NCI-H1436 (cell line): Measurements from ENCODE around the gene ZDHHC21.
A peak's percentile ranks its signal among the peaks of the same experiment; 100 is the strongest.

Experiments used
- DNase-seq: peaks from one replicate; lab custom pipeline; 2025; lab: John Stamatoyannopoulos, UW

Gene ZDHHC21, protein sequence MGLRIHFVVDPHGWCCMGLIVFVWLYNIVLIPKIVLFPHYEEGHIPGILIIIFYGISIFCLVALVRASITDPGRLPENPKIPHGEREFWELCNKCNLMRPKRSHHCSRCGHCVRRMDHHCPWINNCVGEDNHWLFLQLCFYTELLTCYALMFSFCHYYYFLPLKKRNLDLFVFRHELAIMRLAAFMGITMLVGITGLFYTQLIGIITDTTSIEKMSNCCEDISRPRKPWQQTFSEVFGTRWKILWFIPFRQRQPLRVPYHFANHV

DNA sequence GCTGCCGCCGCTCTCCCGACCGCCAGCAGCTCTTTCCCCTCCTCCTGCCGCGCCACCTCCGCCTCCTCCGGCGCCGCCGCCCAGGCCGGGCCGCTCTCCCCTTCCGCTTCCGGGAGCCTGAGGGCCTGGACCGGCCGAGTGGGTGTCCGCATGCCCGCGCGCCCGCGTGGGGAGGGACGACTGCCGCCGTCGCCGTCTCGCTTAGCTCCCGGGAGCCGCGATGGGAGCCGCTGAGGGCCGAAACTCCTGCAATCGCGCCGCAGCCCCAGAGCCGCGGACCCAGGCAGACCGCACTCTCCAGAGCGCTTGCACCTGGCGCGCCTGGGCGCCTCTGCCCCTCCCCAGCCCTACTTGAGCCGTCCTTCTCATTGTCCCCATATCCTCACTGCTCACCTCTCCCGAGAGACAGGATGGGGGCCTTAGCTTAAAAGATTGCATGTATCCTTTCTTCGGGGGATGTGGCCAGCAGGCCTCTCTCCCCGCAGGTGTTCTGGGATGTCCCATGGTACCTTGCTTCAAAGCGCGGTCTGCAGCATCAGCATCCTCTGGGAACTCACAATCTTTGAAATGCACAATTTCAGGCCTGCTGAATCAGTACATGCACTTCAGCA, at the start of gene ZDHHC21:
TSS of gene ZDHHC21 (minus strand) at position 182 of the 611 bp plus-strand sequence. CDS start 19,092 bp downstream, outside the sequence.
- peak; percentile 63 for DNase-seq

DNA sequence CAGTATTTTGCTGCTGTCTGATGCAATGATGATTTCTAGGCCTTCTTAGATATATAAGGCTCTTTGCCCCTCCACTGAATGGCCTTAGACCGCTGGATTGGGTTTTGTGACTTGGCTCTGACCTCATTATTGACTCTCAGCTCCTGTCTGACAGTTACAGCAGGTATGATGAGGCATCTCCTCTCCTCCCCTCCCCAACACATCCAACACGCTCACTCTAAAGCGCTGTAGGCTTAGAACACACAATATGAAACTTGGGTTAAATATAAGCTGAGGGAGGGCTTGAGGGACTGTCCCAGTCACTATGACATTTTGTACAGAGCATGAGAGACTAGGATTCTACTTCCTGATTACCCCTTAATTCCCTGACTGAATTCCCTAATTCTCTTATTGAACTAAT, 48.1 kb upstream of the ZDHHC21 start:
- no peak for DNase-seq

DNA sequence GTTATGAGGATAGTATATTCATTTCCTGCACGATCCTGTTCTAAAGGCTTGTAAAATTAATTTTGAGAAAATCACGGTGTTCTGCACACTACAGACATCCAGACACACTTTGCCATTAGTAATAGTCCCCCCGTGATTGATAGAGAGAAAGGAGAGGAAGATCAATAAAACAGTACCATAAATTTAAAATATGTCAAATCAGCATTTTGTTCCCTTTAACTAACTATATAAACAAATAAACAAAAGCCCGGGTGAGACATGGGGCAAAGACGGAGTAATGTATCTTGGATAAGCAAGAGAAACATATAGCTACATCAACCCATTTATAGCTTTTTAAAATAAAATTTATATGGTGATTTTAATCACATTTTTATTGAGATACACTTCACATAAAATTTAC, 39.9 kb upstream of the ZDHHC21 start:
- no peak for DNase-seq

DNA sequence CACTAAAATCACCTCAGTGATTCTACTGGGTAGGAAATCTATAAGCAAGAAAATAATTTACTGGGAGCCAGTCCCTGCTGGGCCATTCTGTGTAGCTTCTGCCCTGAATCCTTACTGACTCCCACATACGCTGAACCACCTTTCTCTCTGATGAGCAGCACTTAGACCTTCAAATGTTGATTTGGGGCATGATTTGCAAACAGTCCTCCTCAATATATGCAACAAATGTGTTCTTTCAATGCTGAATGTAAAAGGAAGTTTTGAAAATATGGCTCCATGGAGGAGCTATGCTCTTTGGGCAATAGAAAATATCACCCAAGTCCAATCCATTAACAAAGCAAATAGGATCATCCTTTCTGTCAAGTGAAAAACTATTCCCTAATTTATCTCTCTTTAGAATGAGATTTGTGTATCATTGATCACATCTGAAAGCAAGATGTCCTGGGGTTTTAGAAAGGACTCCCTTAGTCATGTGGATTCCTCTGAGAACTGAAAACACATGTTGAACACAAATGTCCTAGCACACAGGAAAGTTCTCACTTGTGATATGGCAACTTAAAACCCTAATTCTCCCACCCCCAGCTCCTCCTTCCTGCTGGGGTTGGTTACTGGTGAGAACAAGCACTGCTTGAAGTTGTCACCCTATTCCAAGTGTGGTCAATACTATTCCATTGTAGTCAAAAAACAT, 38.2 kb upstream of the ZDHHC21 start:
- no peak for DNase-seq

DNA sequence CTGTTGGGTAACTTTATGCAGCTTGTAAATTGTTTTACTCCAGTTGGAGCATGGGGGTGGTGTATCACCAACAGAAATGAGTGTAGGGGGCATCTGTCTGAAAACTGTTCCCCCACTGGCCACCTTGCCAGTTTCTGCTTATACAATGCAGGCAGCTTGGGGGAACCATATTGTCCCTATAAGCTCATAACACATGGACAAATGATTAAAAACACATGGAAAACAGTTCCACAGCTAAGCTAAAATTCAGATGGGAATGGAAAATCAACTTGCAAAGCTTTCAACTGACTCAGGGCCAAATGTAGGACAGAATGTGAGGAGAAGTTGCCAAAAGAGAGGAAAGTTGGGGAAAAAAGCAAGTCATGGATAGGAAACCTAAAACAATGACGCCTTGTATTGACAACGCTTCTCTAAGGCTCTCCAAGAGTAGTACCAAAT, 37.2 kb upstream of the ZDHHC21 start:
- DNase-seq, result no peak

DNA sequence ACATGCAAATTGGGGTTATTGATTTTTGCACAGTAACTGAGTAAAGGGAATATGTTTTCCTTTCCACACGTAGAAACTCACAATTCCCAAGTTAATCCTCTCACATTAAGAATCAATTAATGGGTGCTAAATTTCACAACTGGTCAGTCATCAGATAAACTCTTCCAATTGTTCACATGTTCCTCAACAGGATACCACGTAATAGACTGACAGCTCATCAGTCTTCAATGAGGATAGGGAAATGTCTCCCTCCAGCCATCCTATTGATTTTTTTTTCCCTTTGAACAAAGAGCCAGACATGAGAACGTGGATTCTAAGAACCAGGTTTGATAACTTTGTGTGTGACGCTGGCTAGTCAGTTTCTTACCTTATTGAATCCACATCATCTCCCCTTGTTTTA, 30.1 kb upstream of the ZDHHC21 start:
- DNase-seq, result no peak

DNA sequence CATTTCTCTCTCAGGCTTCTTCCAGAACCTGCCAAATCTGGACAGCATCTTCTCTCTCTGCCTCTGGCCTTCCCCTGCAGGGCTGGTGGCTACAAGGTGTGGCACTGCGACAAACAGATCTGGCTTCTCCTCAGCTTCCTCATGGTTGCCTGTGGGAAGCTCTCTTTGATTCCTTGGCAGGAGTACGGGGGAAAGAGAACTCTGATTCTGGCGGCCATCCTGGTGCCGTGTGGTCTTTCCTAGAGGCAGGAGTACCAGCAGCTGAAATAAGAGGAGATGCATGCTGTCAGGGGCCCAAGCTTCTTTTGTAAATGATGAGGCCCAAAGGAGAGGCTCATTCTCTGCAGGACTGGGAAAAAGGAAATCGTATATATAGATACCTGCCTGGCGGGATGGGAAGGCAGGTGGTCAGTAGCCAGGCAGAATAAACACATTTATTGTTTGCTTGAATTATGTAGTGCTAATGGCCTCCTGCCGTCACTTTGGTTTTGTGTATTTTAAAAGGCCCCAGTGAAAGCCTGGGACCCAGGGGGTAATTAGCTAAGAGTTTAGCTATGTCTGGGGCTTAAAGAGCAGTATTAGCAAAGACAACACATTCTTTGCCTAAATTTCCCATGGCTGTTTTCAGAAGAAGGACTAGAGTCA, 29.3 kb upstream of the ZDHHC21 start, which contains the start of gene CER1:
TSS of gene CER1 (minus strand) at position 343 of the 645 bp plus-strand sequence. CDS start at position 282, 61 bp downstream.
- DNase-seq, result no peak

DNA sequence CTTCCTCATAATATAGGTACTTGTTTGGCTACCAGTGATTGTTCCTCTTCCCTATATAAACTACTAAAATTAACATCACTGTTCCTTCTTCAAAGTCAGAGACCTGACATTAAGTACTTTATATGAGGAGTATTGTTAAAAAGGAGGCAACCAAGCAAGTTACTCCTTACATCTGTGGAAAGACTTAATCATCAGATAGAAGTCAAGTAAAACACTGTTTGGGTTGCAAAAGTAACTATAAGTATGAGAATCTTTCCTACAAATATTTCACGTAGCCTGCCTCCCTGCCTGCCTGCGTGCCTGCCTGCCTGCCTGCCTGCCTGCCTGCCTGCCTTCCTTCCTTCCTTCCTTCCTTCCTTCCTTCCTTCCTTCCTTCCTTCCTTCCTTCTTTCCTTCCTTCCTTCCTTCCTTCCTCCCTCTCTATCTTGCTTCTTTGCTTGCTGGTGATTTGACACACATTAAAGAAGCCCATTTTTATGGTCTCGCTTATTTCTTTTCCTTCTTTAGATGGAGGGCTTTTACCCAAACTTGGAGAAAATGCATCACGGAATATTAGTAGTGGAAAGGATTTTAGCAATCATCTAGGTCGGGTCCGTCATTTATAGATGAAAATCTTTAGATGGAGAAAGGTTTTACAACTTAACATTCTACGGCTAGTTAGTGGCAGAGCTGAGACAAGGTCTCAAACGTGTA, 26.1 kb upstream of the ZDHHC21 start:
- no peak for DNase-seq

DNA sequence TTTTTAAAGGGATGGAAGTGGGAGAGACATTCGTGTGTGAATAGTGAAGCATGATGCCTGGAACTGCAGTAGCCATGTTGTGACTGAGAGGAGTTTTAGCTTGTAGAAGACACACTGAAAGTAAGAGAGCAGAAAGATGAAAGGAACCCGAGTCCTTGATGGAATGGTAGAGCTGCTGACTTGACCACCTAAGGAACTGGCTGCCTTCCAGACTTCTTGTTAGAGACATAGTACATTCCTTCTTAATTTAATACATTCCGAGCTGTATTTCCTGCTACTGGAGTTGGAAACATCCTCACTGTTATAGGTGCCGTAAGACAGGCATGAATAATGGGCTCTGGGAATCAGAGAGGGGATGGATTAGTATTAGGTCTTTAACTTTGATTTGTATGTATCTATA, 21.9 kb upstream of the ZDHHC21 start:
- no peak for DNase-seq

DNA sequence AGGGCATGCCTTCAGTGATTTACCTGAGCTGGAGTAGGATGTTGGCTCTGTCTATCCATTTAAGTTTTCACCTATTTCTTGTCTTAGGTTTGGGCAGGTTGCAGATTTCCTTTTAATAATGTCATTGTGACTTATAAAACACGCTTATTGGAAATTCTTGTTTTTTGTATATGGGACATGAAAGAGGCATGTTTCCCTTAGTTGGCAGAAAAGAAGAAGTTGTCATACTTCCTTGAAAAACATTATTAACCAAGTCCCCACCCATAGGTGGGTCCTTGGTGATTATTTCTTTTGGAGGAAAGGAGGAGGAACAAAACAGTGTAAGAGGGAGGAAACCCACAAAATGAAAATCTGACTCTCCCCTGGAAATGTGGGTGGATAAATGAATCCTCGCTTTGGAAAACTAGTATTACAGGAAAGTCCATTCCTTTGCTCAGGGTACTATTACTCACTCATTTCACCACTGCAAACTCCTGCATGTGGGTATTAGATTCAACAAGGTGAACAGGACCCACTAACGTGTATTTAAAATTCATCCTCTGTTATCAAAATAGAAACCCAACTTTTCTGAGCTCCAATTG, 20.0 kb upstream of the ZDHHC21 start:
- no peak for DNase-seq

DNA sequence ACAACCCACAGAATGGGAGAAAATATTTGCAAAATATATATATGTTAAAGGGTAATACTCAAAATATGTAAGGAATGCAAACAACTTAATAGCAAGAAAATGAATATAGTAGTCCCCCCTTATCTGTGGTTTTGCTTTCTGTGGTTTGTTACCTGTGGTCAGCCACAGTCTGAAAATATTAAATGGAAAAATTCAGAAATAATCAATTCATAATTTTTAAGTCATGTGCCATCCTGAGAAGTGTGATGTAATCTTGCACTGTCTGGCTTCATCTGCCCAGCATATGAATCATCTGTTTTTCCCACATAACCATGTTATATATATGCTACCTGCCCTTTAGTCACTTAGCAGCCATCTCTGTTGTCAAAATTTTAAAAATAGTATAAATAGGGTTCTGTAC, 17.6 kb upstream of the ZDHHC21 start:
- DNase-seq, result no peak

DNA sequence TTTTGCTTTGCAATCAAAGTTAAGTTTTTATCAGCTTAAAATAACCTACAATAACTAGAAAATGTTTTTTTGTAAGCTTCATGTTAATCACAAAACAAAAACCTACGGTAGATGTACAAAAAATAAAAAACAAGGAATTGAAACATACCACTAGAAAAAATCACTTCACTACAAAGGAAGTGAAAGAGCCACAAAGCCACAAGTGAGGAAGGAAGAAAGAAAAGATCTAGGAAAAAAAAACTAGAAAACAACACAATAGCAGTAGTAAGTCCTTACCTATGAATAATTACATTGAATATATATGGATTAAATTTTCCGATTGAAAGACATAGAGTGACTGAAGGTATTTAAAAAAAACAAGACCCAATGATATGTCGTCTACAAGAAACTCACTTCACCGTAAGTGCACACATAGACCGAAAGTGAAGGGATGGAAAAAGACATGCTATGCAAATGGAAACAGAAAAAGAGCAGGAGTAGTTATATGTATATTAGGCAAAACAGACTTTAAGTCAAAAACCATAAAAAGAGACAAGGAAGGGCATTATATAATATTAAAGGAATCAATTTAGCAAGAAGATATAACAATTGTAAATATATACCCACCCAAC, 13.4 kb upstream of the ZDHHC21 start:
- DNase-seq, result no peak

DNA sequence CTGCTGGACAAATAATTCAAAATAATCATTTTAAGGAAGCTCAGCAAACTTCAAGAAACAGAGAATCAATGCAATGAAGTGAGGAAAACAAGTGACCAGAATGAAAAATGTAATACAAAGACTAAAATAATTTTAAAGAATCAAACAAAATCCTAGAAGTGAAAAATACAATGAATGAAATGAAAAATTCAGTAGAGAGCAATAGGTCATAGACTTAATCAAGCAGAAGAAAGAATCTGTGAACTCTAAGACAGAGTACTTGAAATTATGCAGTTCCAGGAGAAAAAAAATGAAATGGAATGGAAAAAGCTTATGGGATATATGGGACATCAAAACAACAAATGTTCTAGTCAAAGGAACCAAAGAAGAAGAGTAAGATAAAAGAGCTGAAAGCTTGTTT, 11.8 kb upstream of the ZDHHC21 start:
- DNase-seq, result no peak

DNA sequence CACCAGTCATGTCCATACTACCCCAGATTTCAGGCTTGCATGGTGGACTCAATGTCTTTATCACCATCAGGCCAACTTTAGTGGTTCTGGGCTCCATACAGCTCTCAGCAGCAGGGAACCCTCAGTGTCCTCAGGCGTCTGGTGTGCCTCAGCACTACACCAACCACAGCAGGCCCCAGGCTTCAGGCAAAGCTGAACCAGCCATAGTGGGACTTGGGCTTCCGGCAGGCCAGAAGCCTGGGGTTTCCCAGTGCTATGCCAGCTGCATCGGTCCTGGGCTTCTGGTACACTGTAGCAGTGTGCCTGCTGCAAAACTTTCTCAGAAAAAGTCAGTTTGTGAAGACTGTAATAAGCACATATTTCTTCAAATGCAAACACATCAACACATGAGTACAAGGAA, 11.0 kb upstream of the ZDHHC21 start:
- DNase-seq, result no peak

DNA sequence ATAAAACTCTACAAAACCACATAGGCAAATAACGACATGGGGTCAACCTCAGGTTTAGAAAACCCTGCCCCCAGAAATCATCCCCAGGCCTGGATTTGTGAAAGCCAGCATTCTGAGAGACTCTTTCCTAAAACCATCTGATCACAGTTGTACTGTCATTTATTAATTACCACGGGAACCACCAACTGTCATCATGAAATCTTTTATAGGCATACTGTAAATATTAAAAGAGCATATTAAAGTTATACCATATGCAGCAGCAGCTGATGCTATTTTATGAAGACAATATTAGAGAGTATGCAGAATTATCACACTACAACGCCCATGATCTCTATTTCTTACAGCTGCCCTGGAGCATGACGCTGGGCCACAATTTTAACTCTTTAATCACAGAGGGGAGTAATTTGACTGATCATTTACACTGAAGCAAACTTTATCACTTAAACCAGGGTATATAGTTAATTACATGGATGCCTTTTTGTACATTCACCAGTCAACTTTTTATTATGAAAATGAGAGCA, 9.0 kb upstream of the ZDHHC21 start:
- no peak for DNase-seq

DNA sequence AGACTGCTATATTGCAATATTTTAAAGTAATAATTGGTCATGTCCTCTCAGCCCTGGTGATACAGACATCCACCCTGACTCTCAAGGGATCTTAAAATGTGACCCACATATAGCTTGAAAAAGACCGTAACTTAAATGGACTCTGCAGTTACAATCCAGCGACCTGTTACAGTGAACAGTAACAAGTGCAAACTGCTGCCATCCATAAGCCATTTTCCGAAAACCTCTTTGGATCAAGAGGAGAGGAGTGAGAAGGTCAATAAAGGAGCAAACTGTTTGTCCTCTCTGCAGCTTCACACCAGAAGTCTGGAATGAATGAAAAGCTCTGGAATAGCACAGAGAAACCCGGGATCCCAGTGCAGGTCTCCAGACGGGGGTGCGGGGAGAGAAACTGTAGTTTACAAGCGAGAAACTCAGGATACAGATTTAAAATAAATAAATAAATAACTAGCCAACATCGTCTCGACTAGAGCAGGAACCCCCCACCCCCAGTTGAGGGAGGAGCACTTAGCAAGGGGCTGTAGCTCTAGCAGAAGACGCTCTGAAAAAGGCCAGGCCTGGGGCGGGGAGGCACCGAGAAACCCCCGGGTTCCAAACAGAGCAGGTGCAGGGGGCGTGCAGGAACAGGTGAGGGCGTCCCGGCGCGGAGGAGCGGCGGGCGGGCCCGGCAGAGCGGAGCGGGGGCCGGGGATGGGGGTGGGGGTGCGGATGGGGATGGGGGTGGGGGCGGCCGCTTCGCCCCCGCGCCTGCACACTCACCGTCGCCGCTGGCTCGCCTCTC, 572 bp downstream of the ZDHHC21 start:
- peak; percentile 23 for DNase-seq

DNA sequence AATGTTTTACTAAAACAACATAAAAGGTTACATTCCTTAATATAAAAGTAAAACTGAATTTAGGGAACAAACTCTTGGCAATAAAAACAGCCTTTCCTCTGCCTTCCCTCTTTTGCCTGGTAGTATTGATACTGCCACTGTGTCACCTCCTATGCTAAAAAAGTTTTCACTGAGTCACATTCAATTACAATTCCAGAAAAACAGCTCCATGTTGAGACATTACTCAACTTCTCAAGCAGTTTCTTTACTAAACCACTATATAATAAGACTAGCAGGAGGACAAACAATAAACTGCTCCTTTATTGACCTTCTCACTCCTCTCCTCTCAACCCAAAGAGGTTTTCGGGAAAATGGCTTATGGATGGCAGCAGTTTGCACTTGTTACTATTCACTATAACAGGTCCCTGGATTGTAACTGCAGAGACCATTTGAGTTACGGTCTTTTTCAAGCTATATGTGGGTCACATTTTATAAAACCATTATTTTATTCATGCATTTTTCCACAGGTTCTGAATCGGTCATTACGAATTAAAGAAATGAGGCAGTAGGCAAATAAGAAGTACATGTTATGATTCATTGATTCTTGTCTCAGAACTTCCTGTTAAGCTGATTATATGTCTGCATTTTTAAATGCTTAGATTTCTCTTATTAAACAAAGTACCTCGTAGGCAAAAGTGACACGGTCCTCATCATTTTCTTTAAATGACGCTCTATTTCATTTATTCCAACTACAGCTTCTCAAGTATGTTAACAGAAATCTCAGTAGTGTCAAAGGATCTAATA, 2.1 kb downstream of the ZDHHC21 start:
- no peak for DNase-seq

DNA sequence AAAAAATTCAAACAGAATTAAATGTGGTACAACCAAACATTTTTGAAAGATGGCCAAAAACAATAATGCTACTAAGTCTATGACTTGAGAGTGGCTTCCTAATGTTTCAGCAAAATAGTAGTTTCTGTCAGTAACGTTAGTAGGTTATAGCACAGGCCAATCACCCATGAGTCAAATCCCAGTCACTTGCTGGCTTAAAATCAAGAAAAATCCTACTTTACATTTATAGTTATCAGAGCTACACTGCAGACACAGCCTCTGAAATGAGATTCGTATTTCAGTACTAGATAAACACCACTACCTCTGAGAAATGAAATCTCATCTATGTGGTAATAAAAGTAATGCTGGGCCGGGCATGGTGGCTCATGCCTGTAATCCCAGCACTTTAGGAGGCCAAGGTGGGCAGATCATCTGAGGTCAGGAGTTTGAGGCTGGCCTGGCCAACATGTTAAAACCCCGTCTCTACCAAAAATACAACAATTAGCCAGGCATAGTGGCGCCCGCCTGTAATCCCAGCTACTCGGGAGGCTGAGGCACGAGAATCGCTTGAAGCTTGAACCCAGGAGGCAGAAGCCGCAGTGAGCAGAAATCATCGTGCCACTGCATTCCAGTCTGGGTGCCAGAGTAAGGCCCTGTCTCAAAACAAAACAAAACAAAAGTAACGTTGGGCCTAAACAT, 6.1 kb downstream of the ZDHHC21 start:
- no peak for DNase-seq

DNA sequence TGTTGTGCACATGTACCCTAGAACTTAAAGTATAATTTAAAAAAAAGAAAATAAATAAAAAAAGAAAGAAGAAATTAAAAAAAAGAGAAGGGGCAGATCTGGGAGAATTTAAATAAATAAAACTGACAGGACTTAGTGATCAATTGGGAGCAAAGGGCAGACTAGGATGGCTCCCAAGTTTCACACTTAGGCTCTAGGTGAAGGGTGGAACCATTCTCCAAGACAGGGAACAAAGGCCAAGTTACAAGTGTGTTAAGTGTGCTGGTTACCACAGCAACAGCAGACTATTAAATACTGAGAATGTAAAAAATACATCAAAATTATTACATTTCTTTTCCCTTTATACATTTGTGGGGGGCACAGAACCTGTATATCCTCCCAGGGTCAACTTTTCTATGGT, 7.1 kb downstream of the ZDHHC21 start:
- no peak for DNase-seq
